Measurements from ENCODE around the gene ADAMTSL3. TPM values are rescaled to one million over a fixed set of nuclear protein-coding genes. Genes with fewer than 3 reads are reported as not detected.

Gene ADAMTSL3, protein sequence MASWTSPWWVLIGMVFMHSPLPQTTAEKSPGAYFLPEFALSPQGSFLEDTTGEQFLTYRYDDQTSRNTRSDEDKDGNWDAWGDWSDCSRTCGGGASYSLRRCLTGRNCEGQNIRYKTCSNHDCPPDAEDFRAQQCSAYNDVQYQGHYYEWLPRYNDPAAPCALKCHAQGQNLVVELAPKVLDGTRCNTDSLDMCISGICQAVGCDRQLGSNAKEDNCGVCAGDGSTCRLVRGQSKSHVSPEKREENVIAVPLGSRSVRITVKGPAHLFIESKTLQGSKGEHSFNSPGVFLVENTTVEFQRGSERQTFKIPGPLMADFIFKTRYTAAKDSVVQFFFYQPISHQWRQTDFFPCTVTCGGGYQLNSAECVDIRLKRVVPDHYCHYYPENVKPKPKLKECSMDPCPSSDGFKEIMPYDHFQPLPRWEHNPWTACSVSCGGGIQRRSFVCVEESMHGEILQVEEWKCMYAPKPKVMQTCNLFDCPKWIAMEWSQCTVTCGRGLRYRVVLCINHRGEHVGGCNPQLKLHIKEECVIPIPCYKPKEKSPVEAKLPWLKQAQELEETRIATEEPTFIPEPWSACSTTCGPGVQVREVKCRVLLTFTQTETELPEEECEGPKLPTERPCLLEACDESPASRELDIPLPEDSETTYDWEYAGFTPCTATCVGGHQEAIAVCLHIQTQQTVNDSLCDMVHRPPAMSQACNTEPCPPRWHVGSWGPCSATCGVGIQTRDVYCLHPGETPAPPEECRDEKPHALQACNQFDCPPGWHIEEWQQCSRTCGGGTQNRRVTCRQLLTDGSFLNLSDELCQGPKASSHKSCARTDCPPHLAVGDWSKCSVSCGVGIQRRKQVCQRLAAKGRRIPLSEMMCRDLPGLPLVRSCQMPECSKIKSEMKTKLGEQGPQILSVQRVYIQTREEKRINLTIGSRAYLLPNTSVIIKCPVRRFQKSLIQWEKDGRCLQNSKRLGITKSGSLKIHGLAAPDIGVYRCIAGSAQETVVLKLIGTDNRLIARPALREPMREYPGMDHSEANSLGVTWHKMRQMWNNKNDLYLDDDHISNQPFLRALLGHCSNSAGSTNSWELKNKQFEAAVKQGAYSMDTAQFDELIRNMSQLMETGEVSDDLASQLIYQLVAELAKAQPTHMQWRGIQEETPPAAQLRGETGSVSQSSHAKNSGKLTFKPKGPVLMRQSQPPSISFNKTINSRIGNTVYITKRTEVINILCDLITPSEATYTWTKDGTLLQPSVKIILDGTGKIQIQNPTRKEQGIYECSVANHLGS (N-terminal part only)
- total RNA-seq: 11.5 TPM
- long read RNA-seq, partial matches to known transcripts: 1 of 3 reads
- long read RNA-seq, other reads (novel, unspliced or antisense): 2 of 3 reads

DNA sequence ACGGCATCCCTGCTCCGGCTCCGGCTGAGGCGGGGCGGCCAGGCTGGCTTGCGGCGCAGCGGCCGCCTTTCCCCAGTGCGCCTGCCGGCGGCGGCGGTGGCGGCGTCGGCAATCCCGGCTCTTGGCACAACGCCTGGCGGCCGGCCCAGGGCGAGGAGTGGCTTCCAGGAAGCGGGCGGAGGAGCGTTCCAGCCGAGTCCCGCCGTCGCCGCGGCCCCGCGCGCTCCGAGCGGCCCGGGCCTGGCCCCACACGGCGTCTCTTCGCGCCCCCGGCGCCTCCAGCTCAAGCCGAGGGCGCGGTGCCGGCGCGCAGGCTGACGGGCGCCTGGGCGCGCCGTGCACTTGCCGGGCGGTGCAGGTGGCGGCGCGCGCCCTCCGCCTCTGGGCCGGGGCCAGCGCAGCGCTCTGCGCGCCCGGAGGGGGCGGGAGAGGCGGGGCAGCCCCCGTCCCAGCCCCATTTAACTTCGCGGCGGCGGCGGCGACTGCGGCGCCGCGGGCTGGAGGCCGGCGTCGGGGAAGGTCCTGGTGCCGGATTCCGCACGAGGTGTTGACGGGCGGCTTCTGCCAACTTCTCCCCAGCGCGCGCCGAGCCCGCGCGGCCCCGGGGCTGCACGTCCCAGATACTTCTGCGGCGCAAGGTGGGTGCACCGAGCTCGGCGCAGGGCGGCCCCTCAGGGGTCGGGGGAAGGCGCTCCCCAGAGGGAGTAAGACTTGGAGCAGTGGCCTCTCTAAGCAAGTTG, at the start of gene ADAMTSL3:
TSS of gene ADAMTSL3 (plus strand) at position 485 of the 740 bp plus-strand sequence. CDS start 1,639 bp downstream, outside the sequence.
- DNase-seq (ENCODE audit: missing footprints) (peak; percentile 91), ATAC-seq (peak; percentile 65)
- intact Hi-C loops (cut with DNase I): loop anchor here (5.0 to 10.0 kb wide), 4 partner anchors 47 to 381 kb away; no protein-coding TSS in a partner anchor

DNA sequence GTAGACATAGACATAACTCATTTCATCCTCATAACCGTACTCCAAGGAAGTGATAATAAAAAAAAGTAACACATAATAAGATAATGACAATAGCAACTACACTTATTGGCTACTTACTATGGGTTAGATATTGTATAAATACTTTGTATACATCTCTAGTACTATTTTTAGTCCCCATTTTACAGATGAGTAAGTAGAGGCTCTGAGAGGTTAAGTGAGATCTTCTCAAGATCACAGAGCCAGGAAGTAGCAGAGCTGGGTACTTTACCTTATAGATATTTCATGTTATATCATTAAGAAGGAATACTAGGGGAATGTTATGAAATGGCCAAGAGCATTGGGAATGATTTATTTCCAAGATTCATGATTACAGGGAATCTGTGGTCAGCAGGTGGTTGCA, 49.4 kb upstream of the ADAMTSL3 start:
- no peak for DNase-seq (ENCODE audit: missing footprints)
- no peak for ATAC-seq

DNA sequence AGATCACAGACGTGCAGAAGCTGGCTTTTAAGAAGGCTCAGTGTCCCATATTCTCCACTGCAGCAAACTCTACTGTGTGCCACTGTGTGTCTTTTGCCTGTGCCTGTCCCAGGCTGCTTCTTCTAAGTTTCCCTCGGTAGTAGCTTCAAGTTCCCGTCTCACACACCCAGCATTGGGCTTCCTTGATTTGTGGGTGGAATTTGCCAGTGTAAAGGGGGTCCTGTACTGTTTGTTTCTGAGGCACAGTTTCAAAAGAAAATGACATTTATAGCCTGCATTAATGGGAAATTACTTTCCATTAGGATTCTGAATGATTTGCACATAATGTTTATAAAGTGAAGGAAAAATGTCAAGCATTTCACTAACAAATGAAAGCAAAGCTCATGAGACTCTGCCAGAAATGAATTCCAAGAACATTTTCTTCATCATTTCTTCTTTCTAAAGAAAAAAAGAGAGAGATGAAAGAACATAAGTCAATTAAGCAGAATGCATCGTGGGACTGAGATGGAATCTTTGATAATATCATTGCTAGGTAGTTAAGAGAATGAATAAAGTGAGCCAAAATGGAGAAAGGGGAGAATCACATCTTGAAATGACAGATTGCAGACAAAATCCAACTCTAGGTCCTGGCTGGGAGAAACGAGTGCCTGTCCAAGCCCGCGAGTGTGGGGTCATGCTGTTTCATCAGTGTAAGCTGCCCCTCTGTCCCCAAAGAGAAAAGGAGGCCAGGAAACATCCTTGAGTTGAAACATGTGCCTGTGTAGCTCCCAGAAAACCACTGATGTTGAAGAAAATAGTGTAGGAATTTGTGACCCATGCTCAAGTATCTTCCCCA, 48.6 kb upstream of the ADAMTSL3 start:
- DNase-seq (ENCODE audit: missing footprints) (peak; percentile 78), ATAC-seq (peak; percentile 93)

More for the DNA sequence above, 49.4 kb upstream of the ADAMTSL3 start:
- intact Hi-C loops (cut with DNase I): no loop called here

DNA sequence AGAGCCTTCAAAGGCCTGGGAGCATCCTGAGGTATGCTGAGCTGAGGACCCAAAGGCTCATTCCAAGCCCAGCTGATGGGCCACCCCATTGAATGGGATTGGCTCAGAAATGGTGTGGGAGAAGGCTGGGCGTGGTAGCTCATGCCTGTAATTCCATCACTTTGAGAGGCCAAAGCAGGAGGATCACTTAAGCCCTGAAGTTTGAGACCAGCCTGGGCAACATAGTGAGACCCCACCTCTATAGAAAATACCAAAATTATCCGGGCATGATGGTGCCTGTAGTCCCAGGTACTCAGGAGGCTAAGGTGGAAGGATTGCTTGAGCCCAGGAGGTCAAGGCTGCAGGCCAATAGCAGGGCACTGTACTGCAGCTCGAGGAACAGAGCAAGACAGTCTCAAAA, 43.8 kb upstream of the ADAMTSL3 start:
- intact Hi-C loops (cut with DNase I): no loop called here
- ATAC-seq (no peak), DNase-seq (ENCODE audit: missing footprints) (no peak)

More for the DNA sequence above, 48.6 kb upstream of the ADAMTSL3 start:
- intact Hi-C loops (cut with DNase I): loop anchor here (5.0 kb wide), 1 partner anchor 47 kb away; the partner anchor contains the start of gene ADAMTSL3

DNA sequence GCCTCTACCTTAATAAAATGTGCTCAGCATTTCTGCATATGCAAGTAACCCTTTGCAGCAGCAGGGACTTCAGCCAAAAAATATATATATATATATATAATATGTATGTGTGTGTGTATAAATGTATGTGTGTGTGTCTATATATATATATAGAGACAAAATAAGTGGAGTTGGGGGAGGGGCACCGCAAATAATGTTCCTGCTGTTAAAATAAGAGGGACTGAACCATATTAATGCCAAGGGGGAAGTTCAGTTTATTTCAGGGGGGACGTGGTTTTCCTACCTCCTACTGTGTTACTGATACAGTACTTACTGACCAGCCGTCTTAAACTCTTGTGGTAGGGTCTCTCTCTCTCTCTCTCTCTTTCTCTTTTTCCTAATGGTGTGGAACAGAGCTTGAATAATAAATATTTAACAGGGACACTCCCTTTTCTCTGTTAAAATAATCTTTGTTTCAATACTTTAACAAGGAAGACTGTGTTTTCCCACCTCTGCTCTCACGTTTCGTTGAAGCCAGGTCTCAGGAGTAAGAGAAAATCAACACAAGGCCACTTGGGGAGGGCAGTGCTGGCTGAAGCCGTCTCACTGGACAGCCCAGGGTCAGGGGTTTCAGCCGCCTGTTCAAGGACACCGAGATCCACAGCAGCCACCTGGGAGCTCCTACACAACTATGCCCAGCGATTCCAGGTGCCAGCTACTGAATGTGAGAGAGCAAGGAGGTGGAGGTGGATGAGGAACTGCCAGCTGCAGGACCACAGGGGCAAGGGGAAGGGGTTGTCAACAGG, 42.8 kb upstream of the ADAMTSL3 start:
- intact Hi-C loops (cut with DNase I): no loop called here
- no peak for DNase-seq (ENCODE audit: missing footprints)
- no peak for ATAC-seq

DNA sequence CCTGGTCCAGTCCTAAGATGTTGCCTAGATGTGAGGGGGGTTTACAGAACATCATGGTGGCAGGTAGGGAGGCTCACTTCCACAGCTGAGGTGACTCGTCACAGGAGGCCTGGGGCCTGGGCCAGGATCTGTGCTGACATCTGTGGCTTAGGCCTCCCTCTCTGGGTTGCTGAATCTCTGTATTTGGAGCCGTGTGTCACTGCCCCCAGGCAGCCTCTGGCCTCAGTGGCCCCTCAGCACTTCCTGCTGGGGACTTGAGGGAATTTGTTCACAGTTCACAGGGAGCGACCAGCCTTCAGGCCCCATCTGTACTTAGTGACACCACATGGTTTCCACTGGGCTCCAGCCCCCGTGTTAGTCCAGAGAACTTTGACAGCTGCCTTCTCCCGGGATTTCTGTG, 41.7 kb upstream of the ADAMTSL3 start:
- ATAC-seq: no peak
- DNase-seq (ENCODE audit: missing footprints): no peak
- intact Hi-C loops (cut with DNase I): no loop called here

DNA sequence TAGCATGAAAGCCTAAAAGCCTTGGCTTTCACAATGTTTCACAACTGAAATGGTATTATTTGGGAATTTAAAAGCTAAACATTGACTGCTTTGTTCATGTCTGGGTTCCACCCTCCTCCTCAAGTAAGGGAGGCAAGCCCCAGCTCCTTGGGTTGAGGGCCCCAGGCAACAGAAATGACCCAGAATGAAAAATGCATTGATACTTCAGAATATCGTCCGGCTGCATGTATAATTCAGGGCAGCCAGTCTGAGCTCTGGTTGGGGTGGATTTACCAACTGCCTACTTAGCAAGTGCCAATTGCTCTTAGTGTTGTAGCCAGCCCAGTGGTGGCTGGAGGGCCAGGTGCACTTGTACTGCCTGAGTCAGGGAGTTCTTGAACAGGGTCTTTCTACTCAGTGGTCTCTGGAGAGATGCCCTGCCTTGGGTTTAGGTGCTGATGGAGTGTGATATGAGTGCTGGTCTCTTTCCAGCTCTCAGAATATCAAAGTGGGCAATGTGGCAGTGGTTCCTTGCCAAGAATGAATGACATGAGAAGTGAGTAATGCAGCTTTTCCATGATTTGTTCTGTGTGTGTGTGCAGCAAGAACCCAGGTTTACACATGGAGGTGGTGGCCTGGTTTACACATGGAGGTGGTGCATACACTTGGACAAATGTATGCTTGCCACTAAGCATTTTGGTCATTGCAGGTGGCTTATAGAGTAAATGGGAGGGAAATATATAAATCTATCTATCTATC, 40.9 kb upstream of the ADAMTSL3 start:
- intact Hi-C loops (cut with DNase I): no loop called here
- ATAC-seq (no peak), DNase-seq (ENCODE audit: missing footprints) (no peak)

DNA sequence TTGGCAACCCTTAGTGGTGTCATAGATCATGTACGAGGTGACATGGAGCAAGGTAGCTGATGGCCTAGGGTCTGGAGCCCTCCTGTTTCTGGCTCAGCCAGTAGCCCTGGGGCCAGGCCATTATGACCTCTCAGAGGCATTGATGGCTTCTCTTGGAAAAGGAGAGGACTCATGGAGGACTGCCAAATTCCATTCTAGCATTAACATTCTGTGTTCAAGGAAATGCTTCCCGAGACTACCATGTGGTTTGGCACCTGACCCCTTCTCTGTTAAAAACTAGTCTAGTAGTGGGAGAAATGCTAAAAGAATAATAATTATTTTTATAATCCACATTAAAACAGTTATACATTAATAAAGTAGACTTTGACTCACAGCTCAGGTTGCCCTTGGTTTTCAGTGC, 40.2 kb upstream of the ADAMTSL3 start:
- intact Hi-C loops (cut with DNase I): no loop called here
- no peak for DNase-seq (ENCODE audit: missing footprints)

DNA sequence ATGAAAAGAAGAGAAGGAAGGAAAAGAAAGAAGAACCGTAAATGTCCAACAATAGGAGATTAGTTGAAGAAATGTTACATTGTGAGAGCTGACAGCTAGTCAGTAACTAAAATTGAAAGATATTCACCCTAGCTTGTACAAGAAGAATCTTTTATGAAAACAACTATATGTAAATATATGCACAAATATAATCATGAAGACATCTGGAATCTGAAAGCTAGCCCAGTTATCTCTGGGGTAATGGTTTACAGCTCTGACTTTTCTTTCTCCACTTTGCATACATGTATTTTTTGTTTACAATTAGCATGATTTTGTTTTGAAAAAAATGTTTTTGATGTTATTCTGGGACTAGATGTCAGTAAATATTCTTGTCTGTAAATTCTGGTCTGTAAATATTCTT, 37.1 kb upstream of the ADAMTSL3 start:
- no peak for ATAC-seq
- DNase-seq (ENCODE audit: missing footprints): no peak
- intact Hi-C loops (cut with DNase I): no loop called here

More for the DNA sequence above, 40.2 kb upstream of the ADAMTSL3 start:
- no peak for ATAC-seq

DNA sequence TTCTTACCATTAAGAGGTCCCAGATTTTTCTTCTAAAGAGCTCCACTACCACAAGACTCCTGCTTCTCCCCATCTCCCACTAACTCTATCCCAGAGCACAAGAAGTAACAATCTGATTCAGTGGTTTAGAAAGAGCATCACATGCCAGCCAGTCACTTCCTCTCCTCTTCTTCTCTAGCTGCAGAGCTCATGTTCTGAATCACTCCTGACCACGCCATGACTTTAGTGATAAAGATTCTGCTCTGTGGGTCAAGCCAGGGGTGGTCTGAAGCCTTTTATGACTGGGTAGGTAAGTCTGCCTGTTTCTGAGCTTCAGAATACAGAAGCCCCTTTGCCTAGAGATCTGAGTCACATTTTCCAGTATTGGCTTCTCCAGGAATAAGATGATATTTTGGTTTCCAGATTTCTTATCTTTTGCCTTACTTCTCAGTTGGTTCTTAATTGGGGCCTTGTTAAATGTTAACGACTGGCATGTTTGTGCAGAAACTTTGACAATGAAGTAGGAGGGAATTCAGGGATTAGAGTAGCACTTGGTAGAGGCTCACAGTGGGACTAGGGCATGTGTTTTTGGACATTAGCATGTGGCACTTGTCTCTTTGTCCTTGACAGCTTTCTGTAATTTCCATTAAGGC, 27.6 kb upstream of the ADAMTSL3 start:
- intact Hi-C loops (cut with DNase I): no loop called here
- no peak for ATAC-seq
- no peak for DNase-seq (ENCODE audit: missing footprints)

DNA sequence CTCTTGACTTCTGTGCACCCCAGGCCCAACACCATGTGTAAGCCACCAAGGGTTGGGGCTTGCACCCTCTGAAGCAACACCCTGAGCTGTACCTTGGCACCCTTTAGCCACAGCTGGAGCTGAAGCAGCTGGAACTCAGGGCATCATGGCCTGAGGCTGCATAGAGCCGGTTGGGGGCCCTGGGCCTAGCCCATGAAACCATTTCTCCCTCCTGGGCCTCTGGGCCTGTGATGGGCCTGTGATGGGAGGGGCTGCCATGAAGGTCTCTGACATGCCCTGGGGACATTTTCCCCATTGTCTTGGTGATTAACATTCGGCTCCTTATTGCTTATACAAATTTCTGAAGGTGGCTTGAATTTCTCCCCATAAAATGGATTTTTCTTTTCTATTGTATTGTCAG, 22.4 kb upstream of the ADAMTSL3 start:
- ATAC-seq: no peak
- intact Hi-C loops (cut with DNase I): no loop called here
- no peak for DNase-seq (ENCODE audit: missing footprints)

DNA sequence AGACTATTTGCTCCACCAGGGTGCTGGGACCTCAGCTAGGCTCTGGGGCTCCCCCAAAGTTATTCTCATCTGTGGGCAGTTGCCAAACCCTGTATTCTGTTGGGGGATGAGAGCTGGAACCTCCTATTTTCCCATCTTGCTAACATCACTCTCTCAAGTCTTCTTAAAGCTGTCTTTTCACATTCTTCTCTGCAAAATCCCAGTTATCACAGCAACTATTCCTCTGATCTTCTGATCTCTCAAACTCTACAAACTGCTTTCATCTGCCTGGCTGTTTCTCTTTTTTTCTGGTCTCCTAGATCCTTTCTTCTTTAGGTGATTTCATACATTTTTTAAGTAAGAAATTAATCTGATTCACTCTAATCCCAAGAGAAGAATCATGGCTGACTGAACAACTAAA, 10.7 kb upstream of the ADAMTSL3 start:
- intact Hi-C loops (cut with DNase I): no loop called here
- DNase-seq (ENCODE audit: missing footprints) (no peak), ATAC-seq (no peak)

DNA sequence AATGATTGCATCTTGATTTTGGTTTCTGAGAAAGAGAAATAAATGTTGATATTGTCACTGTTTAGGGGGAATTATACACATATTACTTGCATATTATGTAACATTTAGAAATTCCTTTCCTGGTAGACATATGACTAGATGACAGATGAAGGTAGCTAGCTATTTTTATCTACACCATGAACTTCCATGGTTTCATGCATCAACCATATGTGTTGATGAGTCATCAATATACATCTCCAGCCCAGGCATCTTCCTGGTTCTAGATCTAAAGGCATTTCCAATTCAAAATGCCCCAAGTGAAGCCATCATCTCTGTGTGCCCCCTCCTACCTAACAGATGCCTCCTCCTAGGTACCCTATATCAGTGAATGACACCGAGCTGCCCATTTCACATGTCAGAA, 9.5 kb upstream of the ADAMTSL3 start:
- DNase-seq (ENCODE audit: missing footprints): no peak
- intact Hi-C loops (cut with DNase I): no loop called here
- ATAC-seq: no peak

DNA sequence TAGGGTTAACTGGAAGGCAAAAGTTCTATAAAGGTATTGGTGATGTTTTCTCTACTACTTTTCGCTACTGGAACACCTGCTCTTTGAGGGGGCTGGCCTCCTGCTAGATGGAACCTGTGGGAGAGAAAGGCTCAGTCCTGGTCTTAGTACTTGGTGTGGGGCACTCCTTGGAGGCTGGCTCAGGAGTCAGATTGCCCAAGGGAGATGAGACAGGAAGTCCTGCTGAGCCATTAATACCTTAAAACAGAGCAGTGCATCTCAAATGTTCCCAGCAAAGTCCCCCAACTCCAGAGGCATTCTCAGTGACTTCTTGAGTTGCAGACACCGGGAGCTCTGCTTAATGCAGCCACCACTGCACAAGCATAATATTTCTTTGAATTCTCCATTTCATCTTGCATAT, 3.1 kb upstream of the ADAMTSL3 start:
- ATAC-seq (no peak), DNase-seq (ENCODE audit: missing footprints) (no peak)
- intact Hi-C loops (cut with DNase I): loop anchor here (5.0 to 10.0 kb wide), 4 partner anchors 44 to 384 kb away; no protein-coding TSS in a partner anchor

DNA sequence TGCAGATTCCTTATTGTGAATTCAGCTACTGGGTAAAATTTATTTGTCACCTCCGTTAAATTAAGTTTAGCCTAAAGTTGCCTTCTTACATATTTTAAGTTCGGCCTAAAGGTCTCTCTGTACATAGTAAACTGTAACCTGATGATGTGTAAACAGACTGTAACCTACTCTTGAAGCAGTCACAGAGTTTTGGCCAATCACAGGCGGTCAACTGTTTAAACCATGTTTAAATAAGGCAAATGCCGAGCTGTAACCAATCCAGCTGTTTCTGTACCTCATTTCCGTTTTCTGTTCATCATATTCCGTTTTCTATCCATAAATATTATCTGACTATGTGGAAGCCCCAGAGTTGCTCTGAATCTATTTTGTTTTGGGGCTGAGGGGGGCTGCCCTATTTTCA, 2.4 kb upstream of the ADAMTSL3 start:
- no peak for DNase-seq (ENCODE audit: missing footprints)
- intact Hi-C loops (cut with DNase I): loop anchor here (5.0 to 10.0 kb wide), 4 partner anchors 44 to 383 kb away; no protein-coding TSS in a partner anchor
- no peak for ATAC-seq
